ENCODE results near the gene CDAN1.
"Not testable (repeated sequence)": the region's sequence is repeated elsewhere in the genome, so short reads cannot be mapped to it uniquely, and the experiment has no call there.

The CDAN1 gene

GRCh38 chr15:42686281-42686680 lies 50.6 kb downstream of the CDAN1 start:
- H3K36me3 ChIP-seq (replicated peaks) = peaks cover 7% of the 10 kb centered on the region
- in situ Hi-C loops (cut with HindIII; ENCODE audit: low pct_ligation_motif_present, low sequenced_read_pairs) = no loop called here
- no peak for DNase-seq
- H3K4me3 ChIP-seq (ENCODE audit: low read depth, low read length) = no peak overlapping the region
- H3K27me3 ChIP-seq (replicated peaks) = no peaks in the 10 kb centered on the region
- TF ChIP-seq CTCF (IDR thresholded peaks at IDR 0.05; ENCODE audit: low read depth, low read length, missing control alignments) = no peak
- H3K27ac ChIP-seq = no peak overlapping the region

GRCh38 chr15:42681119-42681518 lies 55.8 kb downstream of the CDAN1 start:
- no peak overlapping the region for H3K4me3 ChIP-seq (ENCODE audit: low read depth, low read length)
- no peak overlapping the region for H3K27ac ChIP-seq
- in situ Hi-C loops (cut with HindIII; ENCODE audit: low pct_ligation_motif_present, low sequenced_read_pairs) = no loop called here
- no peak for TF ChIP-seq CTCF (IDR thresholded peaks at IDR 0.05; ENCODE audit: low read depth, low read length, missing control alignments)
- peaks cover 7% of the 10 kb centered on the region for H3K36me3 ChIP-seq (replicated peaks)
- no peaks in the 10 kb centered on the region for H3K27me3 ChIP-seq (replicated peaks)
- DNase-seq = no peak

GRCh38 chr15:42680142-42680482 lies 56.8 kb downstream of the CDAN1 start:
- H3K27ac ChIP-seq; H3K36me3 ChIP-seq (replicated peaks); H3K4me3 ChIP-seq (ENCODE audit: low read depth, low read length); H3K27me3 ChIP-seq (replicated peaks); in situ Hi-C loops (cut with HindIII; ENCODE audit: low pct_ligation_motif_present, low sequenced_read_pairs); DNase-seq: not testable (repeated sequence)

GRCh38 chr15:42679285-42680141 lies 57.4 kb downstream of the CDAN1 start:
- in situ Hi-C loops (cut with HindIII; ENCODE audit: low pct_ligation_motif_present, low sequenced_read_pairs) = no loop called here
- Histone ChIP-seq H3K36me3 (replicated peaks) (peaks cover 7% of the 10 kb centered on the region), H3K27me3 (replicated peaks) (no peaks in the 10 kb centered on the region), H3K27ac (no peak overlapping the region), H3K4me3 (ENCODE audit: low read depth, low read length) (no peak overlapping the region)
- DNase-seq = no peak
- TF ChIP-seq CTCF (IDR thresholded peaks at IDR 0.05; ENCODE audit: low read depth, low read length, missing control alignments) = no peak

- no peak for DNase-seq
- H3K36me3 ChIP-seq (replicated peaks) = peaks cover 2% of the 10 kb centered on the region
- no peaks in the 10 kb centered on the region for H3K27me3 ChIP-seq (replicated peaks)
- H3K4me3 ChIP-seq (ENCODE audit: low read depth, low read length) = no peak overlapping the region
- no peak for TF ChIP-seq CTCF (IDR thresholded peaks at IDR 0.05; ENCODE audit: low read depth, low read length, missing control alignments)
- no peak overlapping the region for H3K27ac ChIP-seq
- in situ Hi-C loops (cut with HindIII; ENCODE audit: low pct_ligation_motif_present, low sequenced_read_pairs) = no loop called here
Measured at GRCh38 chr15:42675021-42675420, 61.9 kb downstream of the CDAN1 start.

- Histone ChIP-seq H3K36me3 (replicated peaks) (peaks cover 2% of the 10 kb centered on the region), H3K27ac (no peak overlapping the region), H3K27me3 (replicated peaks) (no peaks in the 10 kb centered on the region), H3K4me3 (ENCODE audit: low read depth, low read length) (no peak overlapping the region)
- no peak for DNase-seq
- in situ Hi-C loops (cut with HindIII; ENCODE audit: low pct_ligation_motif_present, low sequenced_read_pairs) = no loop called here
- TF ChIP-seq CTCF (IDR thresholded peaks at IDR 0.05; ENCODE audit: low read depth, low read length, missing control alignments) = no peak
Measured at GRCh38 chr15:42674472-42674871, 62.5 kb downstream of the CDAN1 start.

Data from brain microvascular endothelial cell (primary cell).